Parathyroid adenoma (tissue), 2 donors: ENCODE measurements around the gene MAGEA9.

Experiments used
- H2AFZ ChIP-seq: fragments of 300-600 bp; sonication (generic); one replicate; pipeline ENCODE4 v1.7.0; 2017; ENCODE audit warnings: antibody characterized with exemption, mild to moderate bottlenecking
- H3K27ac ChIP-seq: fragments of 300-600 bp; sonication (generic); one replicate; pipeline ENCODE4 v1.7.0; 2017
- H3K27me3 ChIP-seq: fragments of 300-600 bp; sonication (generic); one replicate; pipeline ENCODE4 v1.7.0; 2017; ENCODE audit warnings: low read length; ENCODE audit not compliant: control insufficient read depth, insufficient read depth
- H3K36me3 ChIP-seq: fragments of 300-600 bp; sonication (generic); one replicate; pipeline ENCODE4 v1.7.0; 2017; ENCODE audit warnings: low read length; ENCODE audit not compliant: control insufficient read depth, insufficient read depth
- H3K4me1 ChIP-seq: fragments of 300-600 bp; sonication (generic); one replicate; pipeline ENCODE4 v1.7.0; 2017; ENCODE audit warnings: control low read depth
- H3K4me2 ChIP-seq: fragments of 300-600 bp; sonication (generic); one replicate; pipeline ENCODE4 v1.7.0; 2017; ENCODE audit warnings: low read length
- H3K4me3 ChIP-seq: fragments of 300-600 bp; sonication (generic); one replicate; pipeline ENCODE4 v1.7.0; 2017; ENCODE audit warnings: low read depth, low read length
- H3K79me2 ChIP-seq: fragments of 300-600 bp; sonication (generic); one replicate; pipeline ENCODE4 v1.7.0; 2017; ENCODE audit warnings: control low read depth
- H3K9ac ChIP-seq: fragments of 300-600 bp; sonication (generic); one replicate; pipeline ENCODE4 v1.7.0; 2017; ENCODE audit warnings: mild to moderate bottlenecking
- H3K9me3 ChIP-seq: fragments of 300-600 bp; sonication (generic); one replicate; pipeline ENCODE4 v1.7.0; 2017; ENCODE audit warnings: low read length; ENCODE audit not compliant: control insufficient read depth
- TF ChIP-seq, protein P1 (sequence below): fragments of 300-600 bp; sonication (generic); IDR thresholded peaks from one replicate; pipeline ENCODE4 v1.7.0; 2017; ENCODE audit warnings: antibody characterized with exemption, mild to moderate bottlenecking
- donor health status: primary hyperparathyroidism.

MAGEA9 gene

GRCh38 chrX:149807747-149808458 lies 26.2 kb downstream of the MAGEA9 start:
- Histone ChIP-seq H3K27me3 (no peaks in the 10 kb centered on the region), H3K9ac (no peak overlapping the region), H3K79me2 (no peaks in the 10 kb centered on the region), H2AFZ (no peak overlapping the region), H3K4me1 (no peaks in the 10 kb centered on the region), H3K36me3 (no peaks in the 10 kb centered on the region), H3K4me3 (no peak overlapping the region), H3K9me3 (no peaks in the 10 kb centered on the region), H3K4me2 (no peak overlapping the region), H3K27ac (no peak overlapping the region)
- TF ChIP-seq, protein P1, sequence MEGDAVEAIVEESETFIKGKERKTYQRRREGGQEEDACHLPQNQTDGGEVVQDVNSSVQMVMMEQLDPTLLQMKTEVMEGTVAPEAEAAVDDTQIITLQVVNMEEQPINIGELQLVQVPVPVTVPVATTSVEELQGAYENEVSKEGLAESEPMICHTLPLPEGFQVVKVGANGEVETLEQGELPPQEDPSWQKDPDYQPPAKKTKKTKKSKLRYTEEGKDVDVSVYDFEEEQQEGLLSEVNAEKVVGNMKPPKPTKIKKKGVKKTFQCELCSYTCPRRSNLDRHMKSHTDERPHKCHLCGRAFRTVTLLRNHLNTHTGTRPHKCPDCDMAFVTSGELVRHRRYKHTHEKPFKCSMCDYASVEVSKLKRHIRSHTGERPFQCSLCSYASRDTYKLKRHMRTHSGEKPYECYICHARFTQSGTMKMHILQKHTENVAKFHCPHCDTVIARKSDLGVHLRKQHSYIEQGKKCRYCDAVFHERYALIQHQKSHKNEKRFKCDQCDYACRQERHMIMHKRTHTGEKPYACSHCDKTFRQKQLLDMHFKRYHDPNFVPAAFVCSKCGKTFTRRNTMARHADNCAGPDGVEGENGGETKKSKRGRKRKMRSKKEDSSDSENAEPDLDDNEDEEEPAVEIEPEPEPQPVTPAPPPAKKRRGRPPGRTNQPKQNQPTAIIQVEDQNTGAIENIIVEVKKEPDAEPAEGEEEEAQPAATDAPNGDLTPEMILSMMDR, result no peak

DNA sequence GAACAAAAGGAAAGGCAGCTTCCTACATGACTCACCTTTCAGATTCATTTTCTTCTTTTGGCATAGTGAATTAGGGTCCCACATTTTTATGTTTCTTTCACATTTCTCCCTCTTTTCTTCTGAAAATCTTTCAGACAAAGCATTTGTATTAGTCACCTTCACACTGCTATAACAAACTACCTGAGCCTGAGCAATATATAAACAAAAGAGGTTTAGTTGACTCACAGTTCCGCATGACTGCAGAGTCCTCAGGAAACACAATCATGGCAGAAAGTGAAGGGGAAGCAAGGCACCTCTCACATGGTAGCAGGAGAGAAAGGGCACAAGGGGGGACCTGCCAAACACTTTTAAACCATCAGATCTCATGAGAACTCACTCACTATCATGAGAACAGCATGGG lies 36.9 kb downstream of the MAGEA9 start:
- Histone ChIP-seq H3K9me3 (no peaks in the 10 kb centered on the region), H3K27ac (no peak overlapping the region), H3K79me2 (no peaks in the 10 kb centered on the region), H3K4me2 (no peak overlapping the region), H3K36me3 (no peaks in the 10 kb centered on the region), H3K27me3 (no peaks in the 10 kb centered on the region), H2AFZ (no peak overlapping the region), H3K4me3 (no peak overlapping the region), H3K4me1 (no peaks in the 10 kb centered on the region), H3K9ac (no peak overlapping the region)
- TF ChIP-seq, protein P1, result no peak

GRCh38 chrX:149819371-149819770 lies 37.6 kb downstream of the MAGEA9 start:
- Histone ChIP-seq H3K36me3 (no peaks in the 10 kb centered on the region), H3K4me2 (no peak overlapping the region), H3K9ac (no peak overlapping the region), H3K9me3 (no peaks in the 10 kb centered on the region), H3K79me2 (no peaks in the 10 kb centered on the region), H3K4me1 (no peaks in the 10 kb centered on the region), H2AFZ (no peak overlapping the region), H3K27ac (no peak overlapping the region), H3K27me3 (no peaks in the 10 kb centered on the region), H3K4me3 (no peak overlapping the region)
- TF ChIP-seq, protein P1, result no peak

DNA sequence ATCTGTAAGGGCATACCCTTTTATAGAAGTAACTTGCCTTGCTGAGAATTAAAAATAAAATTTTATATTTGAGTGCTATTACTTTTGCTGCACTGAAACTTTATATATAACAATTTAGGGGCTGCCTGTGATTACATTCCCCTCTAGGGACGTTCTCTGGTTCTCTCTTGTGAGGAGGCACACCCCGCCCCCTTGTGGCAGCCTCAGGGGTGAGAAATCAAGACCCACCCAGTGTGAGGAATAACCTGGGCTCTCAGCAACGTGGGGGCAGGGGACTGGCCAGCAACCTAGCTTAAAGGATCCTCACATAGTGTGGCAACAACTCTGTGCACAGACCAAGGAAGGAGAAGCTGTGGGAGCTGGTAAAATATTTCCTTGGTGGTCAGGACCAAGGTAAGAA lies 43.7 kb downstream of the MAGEA9 start:
- Histone ChIP-seq H3K36me3 (no peaks in the 10 kb centered on the region), H3K27me3 (no peaks in the 10 kb centered on the region), H3K4me2 (no peak overlapping the region), H3K9me3 (no peaks in the 10 kb centered on the region), H3K4me1 (no peaks in the 10 kb centered on the region), H3K9ac (no peak overlapping the region), H3K27ac (no peak overlapping the region), H2AFZ (no peak overlapping the region), H3K79me2 (no peaks in the 10 kb centered on the region), H3K4me3 (no peak overlapping the region)
- TF ChIP-seq, protein P1, result no peak

DNA sequence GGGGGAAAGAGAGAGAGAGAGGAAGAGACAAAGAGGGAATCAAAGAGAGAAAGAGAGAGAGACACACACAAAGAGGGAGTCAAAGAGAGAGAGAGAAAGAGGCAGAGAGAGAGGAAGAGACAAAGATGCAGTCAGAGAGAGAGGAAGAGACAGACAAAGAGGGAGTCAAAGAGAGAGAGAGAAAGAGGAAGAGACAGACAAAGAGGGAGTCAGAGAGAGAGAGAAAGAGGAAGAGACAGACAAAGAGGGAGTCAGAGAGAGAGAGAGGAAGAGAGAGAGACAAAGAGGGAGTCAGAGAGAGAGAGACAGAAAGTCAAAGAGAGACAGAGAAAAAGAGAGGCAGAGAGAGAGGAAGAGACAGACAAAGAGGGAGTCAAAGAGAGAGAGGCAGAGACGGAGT lies 45.5 kb downstream of the MAGEA9 start:
- Histone ChIP-seq H3K27ac (no peak overlapping the region), H3K4me1 (no peaks in the 10 kb centered on the region), H3K4me3 (no peak overlapping the region), H3K9me3 (no peaks in the 10 kb centered on the region), H2AFZ (no peak overlapping the region), H3K9ac (no peak overlapping the region), H3K79me2 (no peaks in the 10 kb centered on the region), H3K36me3 (no peaks in the 10 kb centered on the region), H3K4me2 (no peak overlapping the region), H3K27me3 (no peaks in the 10 kb centered on the region)
- TF ChIP-seq, protein P1, result no peak
